Measurements from ENCODE around the gene C1QL3.

C1QL3 gene

GRCh38 chr10:16519908-16520861 is 1.5 kb downstream of the C1QL3 start:
- Mint-ChIP-seq H3K9me3 (no peaks in the 10 kb centered on the region), H3K27me3 (peaks cover 54% of the 10 kb centered on the region), H3K4me1 (peaks cover 14% of the 10 kb centered on the region), H3K27ac (no peak overlapping the region), H3K36me3 (peaks cover 3% of the 10 kb centered on the region), H3K4me3 (peak overlapping the region; percentile 68)
- CTCF ChIA-PET, result no interaction called here
- peak; percentile 33 for DNase-seq

- H3K9me3 Mint-ChIP-seq, result no peaks in the 10 kb centered on the region
- CTCF ChIA-PET, result no interaction called here
- peaks cover 49% of the 10 kb centered on the region for H3K27me3 Mint-ChIP-seq
- no peak for DNase-seq
- peaks cover 3% of the 10 kb centered on the region for H3K36me3 Mint-ChIP-seq
- no peak overlapping the region for H3K27ac Mint-ChIP-seq
- peaks cover 14% of the 10 kb centered on the region for H3K4me1 Mint-ChIP-seq
- H3K4me3 Mint-ChIP-seq, result peak overlapping the region; percentile 68
Measured at GRCh38 chr10:16519250-16519907, 2.3 kb downstream of the C1QL3 start.

- no peak for DNase-seq
- H3K36me3 Mint-ChIP-seq, result peaks cover 3% of the 10 kb centered on the region
- H3K4me1 Mint-ChIP-seq, result peaks cover 14% of the 10 kb centered on the region
- peaks cover 44% of the 10 kb centered on the region for H3K27me3 Mint-ChIP-seq
- H3K9me3 Mint-ChIP-seq, result no peaks in the 10 kb centered on the region
- no peak overlapping the region for H3K27ac Mint-ChIP-seq
- H3K4me3 Mint-ChIP-seq, result peak overlapping the region; percentile 8
- CTCF ChIA-PET, result no interaction called here
Measured at GRCh38 chr10:16518822-16519221, 2.9 kb downstream of the C1QL3 start.

GRCh38 chr10:16510843-16511242 is 10.8 kb downstream of the C1QL3 start:
- Mint-ChIP-seq H3K4me3 (no peak overlapping the region), H3K4me1 (no peaks in the 10 kb centered on the region), H3K36me3 (peaks cover 7% of the 10 kb centered on the region), H3K27ac (no peak overlapping the region), H3K9me3 (no peaks in the 10 kb centered on the region), H3K27me3 (no peaks in the 10 kb centered on the region)
- no peak for DNase-seq
- CTCF ChIA-PET, result no interaction called here

- no peak overlapping the region for H3K27ac Mint-ChIP-seq
- CTCF ChIA-PET, result no interaction called here
- no peak overlapping the region for H3K4me3 Mint-ChIP-seq
- H3K36me3 Mint-ChIP-seq, result peaks cover 7% of the 10 kb centered on the region
- no peak for DNase-seq
- H3K27me3 Mint-ChIP-seq, result no peaks in the 10 kb centered on the region
- H3K9me3 Mint-ChIP-seq, result no peaks in the 10 kb centered on the region
- no peaks in the 10 kb centered on the region for H3K4me1 Mint-ChIP-seq
Measured at GRCh38 chr10:16509996-16510395, 11.7 kb downstream of the C1QL3 start.

GRCh38 chr10:16505161-16505560 is 16.5 kb downstream of the C1QL3 start:
- Mint-ChIP-seq H3K4me1 (no peaks in the 10 kb centered on the region), H3K9me3 (no peaks in the 10 kb centered on the region), H3K27me3 (no peaks in the 10 kb centered on the region), H3K27ac (no peak overlapping the region), H3K4me3 (no peak overlapping the region), H3K36me3 (peaks cover 8% of the 10 kb centered on the region)
- no peak for DNase-seq
- CTCF ChIA-PET, result no interaction called here

GRCh38 chr10:16497911-16498310 is 23.8 kb downstream of the C1QL3 start:
- no peak for DNase-seq
- H3K4me3 Mint-ChIP-seq, result no peak overlapping the region
- CTCF ChIA-PET, result interaction anchor here (1.1 kb wide), 1 partner anchor 769 kb away, joined by 3 read pairs; no protein-coding TSS in a partner anchor
- no peaks in the 10 kb centered on the region for H3K4me1 Mint-ChIP-seq
- H3K9me3 Mint-ChIP-seq, result no peaks in the 10 kb centered on the region
- H3K27me3 Mint-ChIP-seq, result no peaks in the 10 kb centered on the region
- H3K36me3 Mint-ChIP-seq, result peaks cover 7% of the 10 kb centered on the region
- no peak overlapping the region for H3K27ac Mint-ChIP-seq

- no peak for DNase-seq
- Mint-ChIP-seq H3K36me3 (peaks cover 16% of the 10 kb centered on the region), H3K4me1 (no peaks in the 10 kb centered on the region), H3K27me3 (no peaks in the 10 kb centered on the region), H3K9me3 (no peaks in the 10 kb centered on the region), H3K4me3 (no peak overlapping the region), H3K27ac (no peak overlapping the region)
- CTCF ChIA-PET, result no interaction called here
Measured at GRCh38 chr10:16493884-16494536, 27.7 kb downstream of the C1QL3 start.

- H3K27me3 Mint-ChIP-seq, result no peaks in the 10 kb centered on the region
- no peak for DNase-seq
- peaks cover 17% of the 10 kb centered on the region for H3K36me3 Mint-ChIP-seq
- H3K27ac Mint-ChIP-seq, result no peak overlapping the region
- H3K4me3 Mint-ChIP-seq, result no peak overlapping the region
- H3K4me1 Mint-ChIP-seq, result no peaks in the 10 kb centered on the region
- CTCF ChIA-PET, result no interaction called here
- H3K9me3 Mint-ChIP-seq, result no peaks in the 10 kb centered on the region
Measured at GRCh38 chr10:16491933-16492332, 29.7 kb downstream of the C1QL3 start.

- H3K4me3 Mint-ChIP-seq, result no peak overlapping the region
- no peaks in the 10 kb centered on the region for H3K4me1 Mint-ChIP-seq
- no peaks in the 10 kb centered on the region for H3K9me3 Mint-ChIP-seq
- H3K36me3 Mint-ChIP-seq, result peaks cover 24% of the 10 kb centered on the region
- H3K27ac Mint-ChIP-seq, result no peak overlapping the region
- no peak for DNase-seq
- no peaks in the 10 kb centered on the region for H3K27me3 Mint-ChIP-seq
- CTCF ChIA-PET, result no interaction called here
Measured at GRCh38 chr10:16490511-16490910, 31.2 kb downstream of the C1QL3 start.

GRCh38 chr10:16483241-16483917 is 38.3 kb downstream of the C1QL3 start:
- no peak overlapping the region for H3K27ac Mint-ChIP-seq
- H3K9me3 Mint-ChIP-seq, result no peaks in the 10 kb centered on the region
- CTCF ChIA-PET, result no interaction called here
- no peak overlapping the region for H3K4me3 Mint-ChIP-seq
- no peak for DNase-seq
- no peaks in the 10 kb centered on the region for H3K4me1 Mint-ChIP-seq
- no peaks in the 10 kb centered on the region for H3K27me3 Mint-ChIP-seq
- peaks cover 10% of the 10 kb centered on the region for H3K36me3 Mint-ChIP-seq

- Mint-ChIP-seq H3K27ac (no peak overlapping the region), H3K27me3 (no peaks in the 10 kb centered on the region), H3K9me3 (no peaks in the 10 kb centered on the region), H3K4me3 (no peak overlapping the region), H3K36me3 (peaks cover 4% of the 10 kb centered on the region), H3K4me1 (no peaks in the 10 kb centered on the region)
- DNase-seq, result no peak
- CTCF ChIA-PET, result no interaction called here
Measured at GRCh38 chr10:16481052-16481728, 40.5 kb downstream of the C1QL3 start.

- no peaks in the 10 kb centered on the region for H3K4me1 Mint-ChIP-seq
- no peak overlapping the region for H3K27ac Mint-ChIP-seq
- DNase-seq, result no peak
- no peaks in the 10 kb centered on the region for H3K27me3 Mint-ChIP-seq
- no peak overlapping the region for H3K4me3 Mint-ChIP-seq
- peaks cover 2% of the 10 kb centered on the region for H3K36me3 Mint-ChIP-seq
- CTCF ChIA-PET, result no interaction called here
- no peaks in the 10 kb centered on the region for H3K9me3 Mint-ChIP-seq
Measured at GRCh38 chr10:16478801-16479200, 42.9 kb downstream of the C1QL3 start.

- H3K4me3 Mint-ChIP-seq, result no peak overlapping the region
- DNase-seq, result no peak
Measured at GRCh38 chr10:16477757-16478156, 43.9 kb downstream of the C1QL3 start.

More at GRCh38 chr10:16477757-16478156, 43.9 kb downstream of the C1QL3 start:
- CTCF ChIA-PET, result no interaction called here
- no peaks in the 10 kb centered on the region for H3K27me3 Mint-ChIP-seq
- H3K9me3 Mint-ChIP-seq, result no peaks in the 10 kb centered on the region
- H3K36me3 Mint-ChIP-seq, result peaks cover 2% of the 10 kb centered on the region
- no peaks in the 10 kb centered on the region for H3K4me1 Mint-ChIP-seq
- no peak overlapping the region for H3K27ac Mint-ChIP-seq

Measured in activated naive CD4-positive, alpha-beta T cell treated with anti-CD3 and anti-CD28 coated beads, Interleukin-2, amount 10 ng/mL, durations not matched to agents 7 days and 5 days (primary cell).